Panc1 (cell line): Measurements from ENCODE around the gene PELI2. TPM values are rescaled to one million over a fixed set of nuclear protein-coding genes. Genes with fewer than 3 reads are reported as not detected.

ENCODE experiments used
- ATAC-seq: fragments of 200-7000 bp; cut with Tn5 transposase; 2 replicates; pipeline ENCODE4 v1.9.1; 2020; ENCODE audit warnings: mild to moderate bottlenecking, moderate library complexity
- BruUV-seq: library from RNA; stranded (reverse); fragments of 400-500 nt; replicated peaks from 2 replicates; lab custom pipeline; 2021; lab: Mats Ljungman, UMichigan
- CTCF ChIA-PET: fragments of 300-600 bp; sonication (Branson Sonifier 250); formaldehyde crosslinking; loops from one replicate; lab custom pipeline; 2022; ENCODE audit warnings: antibody characterized with exemption; lab: Charles Lee
- POLR2A ChIA-PET: fragments of 300-600 bp; sonication (Branson Sonifier 250); formaldehyde crosslinking; loops from one replicate; lab custom pipeline; 2022; ENCODE audit warnings: antibody characterized with exemption; lab: Charles Lee
- DNase-seq: peaks from one replicate; pipeline ENCODE4 v3.0.0-alpha.2; 2010; ENCODE audit warnings: low read depth, low spot score
- H3K27ac ChIP-seq: 2 replicates; pipeline ENCODE4 v1.5.1; 2011; ENCODE audit warnings: mild to moderate bottlenecking, low read length, inconsistent platforms
- H3K27me3 ChIP-seq: fragments of 200-500 bp; sonication (Bioruptor generic); 2 replicates; pipeline ENCODE4 v1.6.0; 2014; ENCODE audit warnings: low read length, inconsistent platforms; ENCODE audit not compliant: control insufficient read depth, insufficient read depth
- H3K36me3 ChIP-seq: fragments of 200-500 bp; sonication (Bioruptor generic); 2 replicates; pipeline ENCODE4 v1.5.1; 2014; ENCODE audit warnings: inconsistent platforms, mild to moderate bottlenecking, low read length, moderate library complexity; ENCODE audit not compliant: control insufficient read depth, insufficient read depth
- H3K4me1 ChIP-seq: 2 replicates; pipeline ENCODE4 v1.5.1; 2011; ENCODE audit warnings: inconsistent platforms, mild to moderate bottlenecking, low read length, moderate library complexity; ENCODE audit not compliant: control insufficient read depth, insufficient read depth
- H3K4me3 ChIP-seq, 2 experiments: 2 replicates each; pipeline ENCODE4 v1.5.1; 2011 to 2012; ENCODE audit warnings: low read depth in 2 of 2, low read length in 2 of 2, mild to moderate bottlenecking in 2 of 2, inconsistent platforms in 1 of 2, moderate library complexity in 1 of 2
- H3K9me3 ChIP-seq: fragments of 200-500 bp; sonication (Bioruptor generic); 2 replicates; pipeline ENCODE4 v1.5.1; 2014; ENCODE audit warnings: low read depth, mild to moderate bottlenecking, inconsistent platforms, low read length, moderate library complexity; ENCODE audit not compliant: control insufficient read depth, insufficient read depth
- CTCF ChIP-seq: fragments of 450-650 bp; IDR thresholded peaks from 2 replicates; pipeline ENCODE4 v1.5.1; 2017; ENCODE audit warnings: mild to moderate bottlenecking
- POLR2AphosphoS5 ChIP-seq: IDR thresholded peaks from 2 replicates; pipeline ENCODE4 v1.6.1; 2012; ENCODE audit warnings: mild to moderate bottlenecking, low read depth, low read length, moderate library complexity
- REST ChIP-seq, 2 experiments: IDR thresholded peaks; 2 replicates each; pipeline ENCODE4 v1.6.1; 2011 to 2012; ENCODE audit warnings: low read depth in 2 of 2, control low read depth in 1 of 2, low read length in 1 of 2, mild to moderate bottlenecking in 1 of 2, moderate library complexity in 1 of 2; ENCODE audit not compliant: insufficient read depth in 1 of 2
- SIN3A ChIP-seq: IDR thresholded peaks from 2 replicates; pipeline ENCODE4 v1.6.1; 2012; ENCODE audit warnings: low read depth, mild to moderate bottlenecking, low read length, moderate library complexity, borderline replicate concordance; ENCODE audit not compliant: insufficient read depth
- TCF7L2 ChIP-seq: IDR thresholded peaks from 2 replicates; pipeline ENCODE4 v1.6.1; 2011; ENCODE audit warnings: mild to moderate bottlenecking, low read depth, low read length, inconsistent platforms
- in situ Hi-C: cut with HindIII; loops from 2 replicates; pipeline ENCODE4 v1.10.0; 2016; ENCODE audit warnings: low sequenced_read_pairs, low pct_unique_long_range_greater_than_20kb
- intact Hi-C: fragments of 100-400 bp; cut with micrococcal nuclease; formaldehyde crosslinking; loops from one replicate; pipeline ENCODE4 v1.10.0; 2022; ENCODE audit not compliant: unreplicated experiment
- total RNA-seq: library from RNA; stranded (reverse); gene quantifications from one replicate; pipeline ENCODE4 v1.2.1, GENCODE V29; 2021; ENCODE audit not compliant: unreplicated experiment

PELI2 gene
- total RNA-seq, 1 experiment from 2014 or later: 0.28 TPM

GRCh38 chr14:56342494-56342942, 224.3 kb downstream of the PELI2 start:
- H3K27ac ChIP-seq: no peak overlapping the region
- no peaks in the 10 kb centered on the region for H3K27me3 ChIP-seq
- ChIA-PET CTCF (no interaction called here), POLR2A (no interaction called here)
- no peaks in the 10 kb centered on the region for H3K4me1 ChIP-seq
- DNase-seq (no peak), ATAC-seq (no peak)
- intact Hi-C loops (no loop called here), in situ Hi-C loops (no loop called here)
- H3K9me3 ChIP-seq: no peaks in the 10 kb centered on the region
- BruUV-seq: no TSS peak
- TF ChIP-seq CTCF: no peak
- no peak for TF ChIP-seq SIN3A
- no peak for TF ChIP-seq REST (IDR thresholded peaks at IDR 0.05; ENCODE audit: insufficient read depth in 1 of 2, low read depth in 2 of 2, low read length in 1 of 2)
- no peak for TF ChIP-seq TCF7L2
- TF ChIP-seq POLR2AphosphoS5: no peak
- no peak overlapping the region for H3K4me3 ChIP-seq
- no peaks in the 10 kb centered on the region for H3K36me3 ChIP-seq

GRCh38 chr14:56349960-56350359, 231.7 kb downstream of the PELI2 start:
- CTCF ChIA-PET: no interaction called here
- Histone ChIP-seq H3K4me3 (no peak overlapping the region), H3K27me3 (no peaks in the 10 kb centered on the region), H3K4me1 (no peaks in the 10 kb centered on the region), H3K27ac (no peak overlapping the region), H3K36me3 (no peaks in the 10 kb centered on the region), H3K9me3 (0 out of 2 replicates have a peak, but pooled peaks cover 4% of the 10 kb centered on the region)
- TF ChIP-seq SIN3A: no peak
- no peak for TF ChIP-seq CTCF
- TF ChIP-seq POLR2AphosphoS5: no peak
- TF ChIP-seq REST (IDR thresholded peaks at IDR 0.05; ENCODE audit: insufficient read depth in 1 of 2, low read depth in 2 of 2, low read length in 1 of 2): no peak
- no peak for TF ChIP-seq TCF7L2
- in situ Hi-C loops: no loop called here
- intact Hi-C loops: no loop called here
- BruUV-seq: no TSS peak
- ATAC-seq (no peak), DNase-seq (no peak)
- POLR2A ChIA-PET: no interaction called here
